HL-60 (cell line): Measurements from ENCODE around the gene LRRC4C.

Experiments used
- TF ChIP-seq, protein P1 (sequence below): IDR thresholded peaks from 2 replicates; pipeline ENCODE4 v1.6.1; 2012; ENCODE audit warnings: low read depth; ENCODE audit not compliant: insufficient replicate concordance
- TF ChIP-seq, protein P2 (sequence below): IDR thresholded peaks from one replicate; pipeline ENCODE4 v1.5.1; 2011; ENCODE audit warnings: low read length, control low read depth, inconsistent platforms; ENCODE audit not compliant: insufficient read depth

DNA sequence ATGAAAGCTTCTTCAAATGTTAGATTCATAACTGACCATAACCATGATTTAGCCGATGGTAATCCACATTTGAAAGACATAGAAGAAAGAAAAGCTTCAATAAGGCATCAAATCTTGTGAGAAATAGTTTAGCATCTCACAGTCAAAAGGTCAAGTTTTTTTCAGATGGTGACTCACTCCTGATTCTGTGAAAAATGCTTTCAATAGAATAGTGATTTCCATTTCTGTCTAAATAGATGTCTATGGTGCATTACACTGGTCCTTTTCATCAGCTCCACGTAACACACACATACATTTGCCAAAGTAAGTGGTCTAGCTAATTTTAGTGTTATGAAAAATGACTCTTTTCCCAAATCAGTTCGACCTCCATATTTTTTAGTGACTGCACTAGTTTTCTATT lies 139.2 kb downstream of the LRRC4C start:
- TF ChIP-seq, protein P1, sequence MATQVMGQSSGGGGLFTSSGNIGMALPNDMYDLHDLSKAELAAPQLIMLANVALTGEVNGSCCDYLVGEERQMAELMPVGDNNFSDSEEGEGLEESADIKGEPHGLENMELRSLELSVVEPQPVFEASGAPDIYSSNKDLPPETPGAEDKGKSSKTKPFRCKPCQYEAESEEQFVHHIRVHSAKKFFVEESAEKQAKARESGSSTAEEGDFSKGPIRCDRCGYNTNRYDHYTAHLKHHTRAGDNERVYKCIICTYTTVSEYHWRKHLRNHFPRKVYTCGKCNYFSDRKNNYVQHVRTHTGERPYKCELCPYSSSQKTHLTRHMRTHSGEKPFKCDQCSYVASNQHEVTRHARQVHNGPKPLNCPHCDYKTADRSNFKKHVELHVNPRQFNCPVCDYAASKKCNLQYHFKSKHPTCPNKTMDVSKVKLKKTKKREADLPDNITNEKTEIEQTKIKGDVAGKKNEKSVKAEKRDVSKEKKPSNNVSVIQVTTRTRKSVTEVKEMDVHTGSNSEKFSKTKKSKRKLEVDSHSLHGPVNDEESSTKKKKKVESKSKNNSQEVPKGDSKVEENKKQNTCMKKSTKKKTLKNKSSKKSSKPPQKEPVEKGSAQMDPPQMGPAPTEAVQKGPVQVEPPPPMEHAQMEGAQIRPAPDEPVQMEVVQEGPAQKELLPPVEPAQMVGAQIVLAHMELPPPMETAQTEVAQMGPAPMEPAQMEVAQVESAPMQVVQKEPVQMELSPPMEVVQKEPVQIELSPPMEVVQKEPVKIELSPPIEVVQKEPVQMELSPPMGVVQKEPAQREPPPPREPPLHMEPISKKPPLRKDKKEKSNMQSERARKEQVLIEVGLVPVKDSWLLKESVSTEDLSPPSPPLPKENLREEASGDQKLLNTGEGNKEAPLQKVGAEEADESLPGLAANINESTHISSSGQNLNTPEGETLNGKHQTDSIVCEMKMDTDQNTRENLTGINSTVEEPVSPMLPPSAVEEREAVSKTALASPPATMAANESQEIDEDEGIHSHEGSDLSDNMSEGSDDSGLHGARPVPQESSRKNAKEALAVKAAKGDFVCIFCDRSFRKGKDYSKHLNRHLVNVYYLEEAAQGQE: no peak
- TF ChIP-seq, protein P2, sequence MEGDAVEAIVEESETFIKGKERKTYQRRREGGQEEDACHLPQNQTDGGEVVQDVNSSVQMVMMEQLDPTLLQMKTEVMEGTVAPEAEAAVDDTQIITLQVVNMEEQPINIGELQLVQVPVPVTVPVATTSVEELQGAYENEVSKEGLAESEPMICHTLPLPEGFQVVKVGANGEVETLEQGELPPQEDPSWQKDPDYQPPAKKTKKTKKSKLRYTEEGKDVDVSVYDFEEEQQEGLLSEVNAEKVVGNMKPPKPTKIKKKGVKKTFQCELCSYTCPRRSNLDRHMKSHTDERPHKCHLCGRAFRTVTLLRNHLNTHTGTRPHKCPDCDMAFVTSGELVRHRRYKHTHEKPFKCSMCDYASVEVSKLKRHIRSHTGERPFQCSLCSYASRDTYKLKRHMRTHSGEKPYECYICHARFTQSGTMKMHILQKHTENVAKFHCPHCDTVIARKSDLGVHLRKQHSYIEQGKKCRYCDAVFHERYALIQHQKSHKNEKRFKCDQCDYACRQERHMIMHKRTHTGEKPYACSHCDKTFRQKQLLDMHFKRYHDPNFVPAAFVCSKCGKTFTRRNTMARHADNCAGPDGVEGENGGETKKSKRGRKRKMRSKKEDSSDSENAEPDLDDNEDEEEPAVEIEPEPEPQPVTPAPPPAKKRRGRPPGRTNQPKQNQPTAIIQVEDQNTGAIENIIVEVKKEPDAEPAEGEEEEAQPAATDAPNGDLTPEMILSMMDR: no peak
